Measurements from ENCODE around the gene KIF13A. TPM values are rescaled to one million over a fixed set of nuclear protein-coding genes. Genes with fewer than 3 reads are reported as not detected.
"Not testable (repeated sequence)": the region's sequence is repeated elsewhere in the genome, so short reads cannot be mapped to it uniquely, and the experiment has no call there.

The KIF13A gene
- total RNA-seq, 1 experiment from 2014 or later = 24.1 TPM

DNA sequence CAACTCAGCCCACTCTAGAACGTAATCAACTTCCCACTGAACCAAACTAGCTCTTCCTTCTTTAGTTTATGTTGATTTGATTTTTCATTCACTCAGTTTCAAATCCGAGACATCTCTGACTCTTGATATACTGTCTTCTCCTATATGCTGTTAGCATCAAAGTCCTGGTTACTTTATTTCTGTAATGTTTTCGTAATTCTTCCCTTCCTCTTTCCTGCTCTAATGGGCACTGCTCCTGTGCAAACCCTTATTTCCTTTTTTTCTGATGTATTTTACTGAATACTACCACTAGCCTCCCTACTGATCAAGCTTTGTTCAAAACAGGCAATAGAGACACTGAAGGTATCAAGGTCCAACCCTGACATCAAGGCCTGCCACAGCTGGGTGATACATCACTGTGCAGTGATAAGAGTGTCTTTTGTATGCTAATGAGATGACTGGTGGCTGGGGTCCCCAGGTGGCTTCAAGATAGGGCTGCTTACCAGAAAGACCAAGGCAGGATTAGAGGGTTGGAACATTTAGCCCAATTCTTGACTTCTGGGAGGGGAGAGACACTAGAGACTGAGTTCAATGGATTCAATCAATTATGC, 95.2 kb downstream of the KIF13A start:
- Mint-ChIP-seq H3K4me3 (ENCODE audit: unreplicated experiment) (no peak overlapping the region), H3K9me3 (ENCODE audit: unreplicated experiment) (peaks cover 35% of the 10 kb centered on the region)

DNA sequence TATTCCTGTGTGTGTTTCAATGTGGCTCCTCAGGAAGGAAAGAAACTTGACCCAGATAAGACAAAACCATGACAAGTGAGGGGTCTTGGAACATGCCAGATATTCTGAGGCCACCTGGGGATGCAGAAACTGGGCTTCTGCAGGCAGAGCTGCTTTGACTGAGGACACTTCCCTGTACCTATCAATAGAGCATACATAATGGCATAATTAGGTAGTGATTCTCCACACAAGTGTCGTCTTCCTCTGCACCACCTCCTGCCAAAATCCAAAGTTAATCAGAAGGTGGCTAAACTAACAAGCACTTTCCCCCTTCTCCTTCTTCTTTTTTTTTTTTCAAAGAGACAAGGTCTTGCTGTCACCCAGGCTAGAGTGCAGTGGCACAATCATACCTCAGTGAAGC, 97.1 kb downstream of the KIF13A start:
- ChIA-PET CTCF (no interaction called here), POLR2A (interaction anchor here (1.0 kb wide), 1 partner anchor 10 kb away, joined by 3 read pairs; no protein-coding TSS in a partner anchor)
- BruUV-seq (replicated peaks) = no TSS peak
- Mint-ChIP-seq H3K9me3 (ENCODE audit: unreplicated experiment) (peaks cover 21% of the 10 kb centered on the region), H3K4me1 (ENCODE audit: insufficient read depth, unreplicated experiment) (peaks cover 12% of the 10 kb centered on the region), H3K4me3 (ENCODE audit: unreplicated experiment) (no peak overlapping the region), H3K27ac (ENCODE audit: low read depth, unreplicated experiment) (no peak overlapping the region), H3K36me3 (ENCODE audit: insufficient read depth, unreplicated experiment) (peaks cover 3% of the 10 kb centered on the region), H3K27me3 (ENCODE audit: insufficient read depth, unreplicated experiment) (no peaks in the 10 kb centered on the region)
- no peak for DNase-seq (ENCODE audit: unreplicated experiment)
- TF ChIP-seq, protein P1, sequence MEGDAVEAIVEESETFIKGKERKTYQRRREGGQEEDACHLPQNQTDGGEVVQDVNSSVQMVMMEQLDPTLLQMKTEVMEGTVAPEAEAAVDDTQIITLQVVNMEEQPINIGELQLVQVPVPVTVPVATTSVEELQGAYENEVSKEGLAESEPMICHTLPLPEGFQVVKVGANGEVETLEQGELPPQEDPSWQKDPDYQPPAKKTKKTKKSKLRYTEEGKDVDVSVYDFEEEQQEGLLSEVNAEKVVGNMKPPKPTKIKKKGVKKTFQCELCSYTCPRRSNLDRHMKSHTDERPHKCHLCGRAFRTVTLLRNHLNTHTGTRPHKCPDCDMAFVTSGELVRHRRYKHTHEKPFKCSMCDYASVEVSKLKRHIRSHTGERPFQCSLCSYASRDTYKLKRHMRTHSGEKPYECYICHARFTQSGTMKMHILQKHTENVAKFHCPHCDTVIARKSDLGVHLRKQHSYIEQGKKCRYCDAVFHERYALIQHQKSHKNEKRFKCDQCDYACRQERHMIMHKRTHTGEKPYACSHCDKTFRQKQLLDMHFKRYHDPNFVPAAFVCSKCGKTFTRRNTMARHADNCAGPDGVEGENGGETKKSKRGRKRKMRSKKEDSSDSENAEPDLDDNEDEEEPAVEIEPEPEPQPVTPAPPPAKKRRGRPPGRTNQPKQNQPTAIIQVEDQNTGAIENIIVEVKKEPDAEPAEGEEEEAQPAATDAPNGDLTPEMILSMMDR (IDR thresholded peaks at IDR 0.05; ENCODE audit: unreplicated experiment) = no peak
- intact Hi-C loops (cut with micrococcal nuclease) = no loop called here

More for the DNA sequence above, 95.2 kb downstream of the KIF13A start:
- POLR2A ChIA-PET = interaction anchor here (0.5 to 1.5 kb wide), 5 partner anchors 14 to 1526 kb away, joined by 3 to 5 read pairs (median 4); no protein-coding TSS in a partner anchor
- no peak for DNase-seq (ENCODE audit: unreplicated experiment)
- Mint-ChIP-seq H3K36me3 (ENCODE audit: insufficient read depth, unreplicated experiment) (peaks cover 20% of the 10 kb centered on the region), H3K27ac (ENCODE audit: low read depth, unreplicated experiment) (no peak overlapping the region), H3K4me1 (ENCODE audit: insufficient read depth, unreplicated experiment) (no peaks in the 10 kb centered on the region), H3K27me3 (ENCODE audit: insufficient read depth, unreplicated experiment) (no peaks in the 10 kb centered on the region)
- CTCF ChIA-PET = interaction anchor here (2.3 kb wide), 1 partner anchor 14 kb away, joined by 5 read pairs; no protein-coding TSS in a partner anchor
- BruUV-seq (replicated peaks) = no TSS peak
- intact Hi-C loops (cut with micrococcal nuclease) = no loop called here
- TF ChIP-seq, protein P1 (IDR thresholded peaks at IDR 0.05; ENCODE audit: unreplicated experiment) = no peak

- Mint-ChIP-seq H3K4me1 (ENCODE audit: insufficient read depth, unreplicated experiment) (peaks cover 17% of the 10 kb centered on the region), H3K9me3 (ENCODE audit: unreplicated experiment) (peaks cover 19% of the 10 kb centered on the region)
- BruUV-seq (replicated peaks); H3K27ac Mint-ChIP-seq (ENCODE audit: low read depth, unreplicated experiment); H3K27me3 Mint-ChIP-seq (ENCODE audit: insufficient read depth, unreplicated experiment); H3K36me3 Mint-ChIP-seq (ENCODE audit: insufficient read depth, unreplicated experiment); H3K4me3 Mint-ChIP-seq (ENCODE audit: unreplicated experiment); intact Hi-C loops (cut with micrococcal nuclease); DNase-seq (ENCODE audit: unreplicated experiment): not testable (repeated sequence)
- ChIA-PET POLR2A (interaction anchor here (1.1 kb wide), 1 partner anchor 25 kb away, joined by 3 read pairs; no protein-coding TSS in a partner anchor), CTCF (interaction anchor here (0.7 kb wide), 1 partner anchor 17 kb away, joined by 3 read pairs; no protein-coding TSS in a partner anchor)
Observed at GRCh38 chr6:17889777-17890176, 97.7 kb downstream of the KIF13A start.

DNA sequence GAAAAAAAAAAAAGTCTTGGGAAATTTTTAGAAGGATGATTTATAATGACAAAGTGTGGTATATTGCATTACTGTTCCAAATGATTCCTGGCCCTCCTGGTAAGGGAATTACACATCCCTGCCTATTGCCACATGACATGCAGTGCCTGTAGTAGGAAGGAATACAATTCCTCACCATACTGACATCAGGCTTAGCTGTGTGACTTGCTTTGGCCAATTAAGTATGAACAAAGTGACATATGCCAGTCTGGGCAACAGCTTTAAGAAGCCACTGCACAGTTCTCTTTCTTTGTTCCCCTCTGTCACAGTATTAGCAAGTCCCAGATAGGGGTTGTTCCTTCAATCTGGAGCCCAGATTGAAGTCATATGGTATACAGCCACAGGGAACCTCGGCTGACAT, 100.5 kb downstream of the KIF13A start:
- H3K4me1 Mint-ChIP-seq (ENCODE audit: insufficient read depth, unreplicated experiment) = peaks cover 28% of the 10 kb centered on the region
- DNase-seq (ENCODE audit: unreplicated experiment) = peak; percentile 35
- H3K27me3 Mint-ChIP-seq (ENCODE audit: insufficient read depth, unreplicated experiment) = no peaks in the 10 kb centered on the region
- POLR2A ChIA-PET = interaction anchor here (0.8 to 1.3 kb wide), 2 partner anchors 9 to 12 kb away, joined by 4 to 5 read pairs; no protein-coding TSS in a partner anchor
- no peak overlapping the region for H3K4me3 Mint-ChIP-seq (ENCODE audit: unreplicated experiment)
- H3K27ac Mint-ChIP-seq (ENCODE audit: low read depth, unreplicated experiment) = no peak overlapping the region
- TF ChIP-seq, protein P1 (IDR thresholded peaks at IDR 0.05; ENCODE audit: unreplicated experiment) = no peak
- CTCF ChIA-PET = no interaction called here
- H3K36me3 Mint-ChIP-seq (ENCODE audit: insufficient read depth, unreplicated experiment) = peaks cover 6% of the 10 kb centered on the region
- H3K9me3 Mint-ChIP-seq (ENCODE audit: unreplicated experiment) = peaks cover 4% of the 10 kb centered on the region
- intact Hi-C loops (cut with micrococcal nuclease) = no loop called here
- no TSS peak for BruUV-seq (replicated peaks)
